Ishikawa (cell line): ENCODE data around the gene SRGAP1.

Experiments
- CEBPB ChIP-seq: IDR thresholded peaks from 2 replicates; pipeline ENCODE4 v1.6.1; 2012
- EGR1 ChIP-seq: IDR thresholded peaks from 2 replicates; pipeline ENCODE4 v1.6.1; 2012
- EP300 ChIP-seq: IDR thresholded peaks from 2 replicates; pipeline ENCODE4 v1.6.1; 2012; ENCODE audit warnings: borderline replicate concordance
- NFIC ChIP-seq: IDR thresholded peaks from 2 replicates; pipeline ENCODE4 v1.6.1; 2012
- TAF1 ChIP-seq: IDR thresholded peaks from 2 replicates; pipeline ENCODE4 v1.6.1; 2012; ENCODE audit warnings: low read depth, mild to moderate bottlenecking
- TEAD4 ChIP-seq: IDR thresholded peaks from 2 replicates; pipeline ENCODE4 v1.6.1; 2012
- YY1 ChIP-seq: IDR thresholded peaks from 2 replicates; pipeline ENCODE4 v1.6.1; 2012; ENCODE audit warnings: low read depth
- TF ChIP-seq, protein P1 (sequence below): IDR thresholded peaks from 2 replicates; pipeline ENCODE4 v1.6.1; 2012

DNA sequence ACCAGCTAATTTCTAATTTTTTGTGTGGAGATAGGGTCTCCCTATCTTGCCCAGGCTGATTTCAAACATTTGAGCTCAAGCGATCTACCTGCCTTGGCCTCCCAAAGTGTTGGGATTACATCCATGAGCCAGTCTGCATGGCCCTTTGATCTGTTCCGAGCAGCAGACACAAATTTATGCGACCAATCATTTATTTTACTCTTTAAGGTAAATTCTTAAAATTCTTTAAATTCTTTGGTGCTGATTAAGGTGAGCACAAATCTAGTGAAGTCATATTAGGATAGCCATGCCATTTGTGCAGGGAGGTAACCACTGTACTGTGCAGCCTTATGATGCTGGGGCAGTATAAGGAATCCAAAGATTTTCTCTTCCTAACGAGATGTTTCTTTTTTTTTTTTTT, 135.7 kb downstream of the SRGAP1 start:
- TF ChIP-seq EP300: no peak
- TF ChIP-seq TEAD4: peak; percentile 62
- no peak for TF ChIP-seq CEBPB
- no peak for TF ChIP-seq YY1
- no peak for TF ChIP-seq NFIC
- TF ChIP-seq, protein P1, sequence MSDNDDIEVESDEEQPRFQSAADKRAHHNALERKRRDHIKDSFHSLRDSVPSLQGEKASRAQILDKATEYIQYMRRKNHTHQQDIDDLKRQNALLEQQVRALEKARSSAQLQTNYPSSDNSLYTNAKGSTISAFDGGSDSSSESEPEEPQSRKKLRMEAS: no peak
- TF ChIP-seq EGR1: no peak
- no peak for TF ChIP-seq TAF1
